GM23338 (cell line): Measurements from ENCODE around the gene SBF2. TPM values are rescaled to one million over a fixed set of nuclear protein-coding genes. Genes with fewer than 3 reads are reported as not detected.
"Not testable (repeated sequence)": the region's sequence is repeated elsewhere in the genome, so short reads cannot be mapped to it uniquely, and the experiment has no call there.

Source experiments
- ATAC-seq: fragments of 200-7000 bp; cut with Tn5 transposase; 3 replicates; pipeline ENCODE4 v1.9.1; 2020
- DNase-seq: peaks from one replicate; pipeline ENCODE4 v3.0.0-alpha.2; 2015; ENCODE audit warnings: low spot score
- H2AFZ ChIP-seq: fragments of 200-600 bp; sonication (generic); 2 replicates; pipeline ENCODE4 v1.8.0; 2016; ENCODE audit warnings: antibody characterized with exemption, mild to moderate bottlenecking, moderate library complexity
- H3F3A ChIP-seq: fragments of 200-600 bp; sonication (generic); replicated peaks from 2 replicates; pipeline ENCODE4 v1.8.0; 2017; ENCODE audit warnings: antibody characterized with exemption, mixed run types, low read depth
- H3K27ac ChIP-seq: fragments of 200-600 bp; sonication (generic); 2 replicates; pipeline ENCODE4 v1.6.1; 2016; ENCODE audit warnings: low read depth
- H3K27me3 ChIP-seq: fragments of 200-600 bp; sonication (generic); 2 replicates; pipeline ENCODE4 v1.8.0; 2016; ENCODE audit warnings: mild to moderate bottlenecking, mixed run types, moderate library complexity; ENCODE audit not compliant: insufficient read depth
- H3K36me3 ChIP-seq: fragments of 200-600 bp; sonication (generic); 2 replicates; pipeline ENCODE4 v1.8.0; 2016; ENCODE audit warnings: mild to moderate bottlenecking; ENCODE audit not compliant: insufficient read depth
- H3K4me1 ChIP-seq: fragments of 200-600 bp; sonication (generic); 2 replicates; pipeline ENCODE4 v1.8.0; 2016; ENCODE audit warnings: mild to moderate bottlenecking, moderate library complexity; ENCODE audit not compliant: insufficient read depth
- H3K4me2 ChIP-seq: fragments of 200-600 bp; sonication (generic); 2 replicates; pipeline ENCODE4 v1.7.1; 2017; ENCODE audit warnings: mixed run types
- H3K4me3 ChIP-seq: fragments of 200-600 bp; sonication (generic); 2 replicates; pipeline ENCODE4 v1.6.1; 2016; ENCODE audit warnings: mixed run types
- H3K79me2 ChIP-seq: fragments of 200-600 bp; sonication (generic); replicated peaks from 2 replicates; pipeline ENCODE4 v1.8.0; 2017; ENCODE audit warnings: mild to moderate bottlenecking; ENCODE audit not compliant: insufficient read depth
- H3K9me2 ChIP-seq: fragments of 200-600 bp; sonication (generic); 2 replicates; pipeline ENCODE4 v1.8.0; 2017; ENCODE audit not compliant: insufficient read depth
- H4K20me1 ChIP-seq: fragments of 200-600 bp; sonication (generic); replicated peaks from 2 replicates; pipeline ENCODE4 v1.8.0; 2017; ENCODE audit warnings: mild to moderate bottlenecking; ENCODE audit not compliant: insufficient read depth
- H3K27ac Mint-ChIP-seq: 2 replicates; pipeline ENCODE4 v1.8.0; 2020; ENCODE audit warnings: inconsistent platforms, mild to moderate bottlenecking, moderate library complexity, mixed read lengths
- H3K27me3 Mint-ChIP-seq: 3 replicates; pipeline ENCODE4 v1.8.0; 2022; ENCODE audit warnings: low read depth, mild to moderate bottlenecking, moderate library complexity, mixed read lengths, inconsistent platforms; ENCODE audit not compliant: insufficient read depth, poor library complexity
- H3K36me3 Mint-ChIP-seq: 3 replicates; pipeline ENCODE4 v1.8.0; 2021; ENCODE audit warnings: low read depth, mild to moderate bottlenecking, inconsistent platforms, moderate library complexity, mixed read lengths
- H3K4me1 Mint-ChIP-seq: 3 replicates; pipeline ENCODE4 v1.8.0; 2020; ENCODE audit warnings: mild to moderate bottlenecking, inconsistent platforms, mixed read lengths
- H3K4me3 Mint-ChIP-seq: 3 replicates; pipeline ENCODE4 v1.8.0; 2021; ENCODE audit warnings: moderate library complexity, mild to moderate bottlenecking, inconsistent platforms, mixed read lengths
- H3K9me3 Mint-ChIP-seq: 3 replicates; pipeline ENCODE4 v1.8.0; 2020; ENCODE audit warnings: moderate library complexity, mild to moderate bottlenecking, inconsistent platforms, mixed read lengths
- CTCF ChIP-seq, 2 experiments: fragments of 200-600 bp in 1 of 2; sonication (generic) in 1 of 2; conservative IDR thresholded peaks; 2 replicates each; pipeline versions ENCODE4 v1.5.1 to v1.6.1; 2016 to 2017; ENCODE audit warnings: antibody characterized with exemption in 2 of 2, low read depth in 2 of 2, mild to moderate bottlenecking in 2 of 2, moderate library complexity in 1 of 2
- ETS1 ChIP-seq: IDR thresholded peaks from 2 replicates; pipeline ENCODE4 v1.6.1; 2016; ENCODE audit warnings: antibody characterized with exemption
- EZH2phosphoT487 ChIP-seq: fragments of 200-600 bp; sonication (generic); IDR thresholded peaks from one replicate; pipeline ENCODE4 v1.8.1; 2018; ENCODE audit warnings: antibody characterized with exemption; ENCODE audit not compliant: unreplicated experiment
- JUNB ChIP-seq: IDR thresholded peaks from one replicate; pipeline ENCODE4 v1.6.1; 2016; ENCODE audit warnings: antibody characterized with exemption; ENCODE audit not compliant: unreplicated experiment
- NANOG ChIP-seq: IDR thresholded peaks from 2 replicates; pipeline ENCODE4 v1.6.1; 2016; ENCODE audit warnings: antibody characterized with exemption, borderline replicate concordance
- POLR2AphosphoS5 ChIP-seq: IDR thresholded peaks from 2 replicates; pipeline ENCODE4 v1.6.1; 2016; ENCODE audit warnings: antibody characterized with exemption, low read depth
- REST ChIP-seq: IDR thresholded peaks from one replicate; pipeline ENCODE4 v1.6.1; 2018; ENCODE audit warnings: antibody characterized with exemption; ENCODE audit not compliant: unreplicated experiment
- STAT1 ChIP-seq: IDR thresholded peaks from one replicate; pipeline ENCODE4 v1.6.1; 2016; ENCODE audit warnings: antibody characterized with exemption; ENCODE audit not compliant: unreplicated experiment
- ZNF114 ChIP-seq: fragments of 250-450 bp; sonication (Bioruptor Pico); IDR thresholded peaks from 2 replicates; pipeline ENCODE4 v1.5.0; 2020; ENCODE audit warnings: mild to moderate bottlenecking, moderate library complexity
- polyA plus RNA-seq: library from polyadenylated mRNA; unstranded; fragments of >200 nt; fragmentation: Nextera tagmentation; extraction: Ambion mirVana; gene quantifications from 2 replicates; pipeline ENCODE4 v1.2.1, GENCODE V29; 2016
- total RNA-seq: library from RNA; depleted of rRNA; stranded (reverse); fragments of >200 nt; shearing (Covaris generic); gene quantifications from 2 replicates; pipeline ENCODE4 v1.2.3, GENCODE V29; 2014

The SBF2 gene
- total and polyA plus RNA-seq, 2 experiments from 2014 or later: 25.6 to 53.5 TPM

GRCh38 chr11:10038521-10039302 lies 255.3 kb downstream of the SBF2 start:
- no peak for DNase-seq
- H3K9me3 Mint-ChIP-seq: peaks cover 14% of the 10 kb centered on the region
- 0 out of 2 replicates have a peak, but pooled peaks cover under 1% of the 10 kb centered on the region for H3K36me3 ChIP-seq
- peaks cover 3% of the 10 kb centered on the region; the same call in 1 of the 3 replicates for H3K4me1 Mint-ChIP-seq
- TF ChIP-seq ETS1: no peak
- no peak for TF ChIP-seq JUNB
- no peak for TF ChIP-seq NANOG
- no peak for TF ChIP-seq CTCF (conservative IDR thresholded peaks at IDR 0.05; ENCODE audit: low read depth in 2 of 2)
- no peak for TF ChIP-seq STAT1
- H3K27me3 ChIP-seq: no peaks in the 10 kb centered on the region
- H3K4me3 ChIP-seq: no peak overlapping the region
- H3K27me3 Mint-ChIP-seq: no peaks in the 10 kb centered on the region
- H3K79me2 ChIP-seq: no peaks in the 10 kb centered on the region
- no peaks in the 10 kb centered on the region for H3K9me2 ChIP-seq
- ATAC-seq: no peak
- no peak overlapping the region for H3K4me3 Mint-ChIP-seq
- H3K4me1 ChIP-seq: no peaks in the 10 kb centered on the region
- no peak overlapping the region for H2AFZ ChIP-seq
- H3K27ac ChIP-seq: no peak overlapping the region
- H3F3A ChIP-seq: no peaks in the 10 kb centered on the region
- no peak overlapping the region for H3K27ac Mint-ChIP-seq
- peaks cover 21% of the 10 kb centered on the region for H3K36me3 Mint-ChIP-seq
- H3K4me2 ChIP-seq: no peak overlapping the region
- H4K20me1 ChIP-seq: no peaks in the 10 kb centered on the region

- not testable (repeated sequence) for H4K20me1 ChIP-seq, H3K4me3 ChIP-seq, H3K27me3 ChIP-seq, H3F3A ChIP-seq, H3K27ac ChIP-seq, H3K27me3 Mint-ChIP-seq, H2AFZ ChIP-seq, ATAC-seq, H3K79me2 ChIP-seq, DNase-seq, H3K9me3 Mint-ChIP-seq, H3K9me2 ChIP-seq, H3K4me3 Mint-ChIP-seq, H3K36me3 Mint-ChIP-seq, H3K27ac Mint-ChIP-seq, H3K4me1 ChIP-seq, H3K4me1 Mint-ChIP-seq, H3K4me2 ChIP-seq, H3K36me3 ChIP-seq
These were observed 258.1 kb downstream of the SBF2 start for GRCh38 chr11:10035932-10036331.

- ATAC-seq (no peak), DNase-seq (no peak)
- H3K79me2 ChIP-seq: no peaks in the 10 kb centered on the region
- no peaks in the 10 kb centered on the region for H3K36me3 ChIP-seq
- no peak overlapping the region for H3K4me3 ChIP-seq
- peaks cover 6% of the 10 kb centered on the region; the same call in 2 of the 3 replicates for H3K36me3 Mint-ChIP-seq
- 0 out of 2 replicates have a peak, but pooled peaks cover 3% of the 10 kb centered on the region for H4K20me1 ChIP-seq
- H3K4me1 ChIP-seq: peaks cover 13% of the 10 kb centered on the region; the same call in 1 of the 2 replicates
- H3K27ac ChIP-seq: no peak overlapping the region
- H3K27ac Mint-ChIP-seq: no peak overlapping the region
- no peak overlapping the region for H3K4me2 ChIP-seq
- H3K9me2 ChIP-seq: no peaks in the 10 kb centered on the region
- H3K27me3 Mint-ChIP-seq: no peaks in the 10 kb centered on the region
- no peaks in the 10 kb centered on the region for H3F3A ChIP-seq
- H3K27me3 ChIP-seq: no peaks in the 10 kb centered on the region
- peaks cover 7% of the 10 kb centered on the region; the same call in 2 of the 3 replicates for H3K4me1 Mint-ChIP-seq
- no peak overlapping the region for H3K4me3 Mint-ChIP-seq
- H3K9me3 Mint-ChIP-seq: peaks cover 8% of the 10 kb centered on the region; the same call in 2 of the 3 replicates
- no peak overlapping the region for H2AFZ ChIP-seq
- TF ChIP-seq EZH2phosphoT487: no peak
- TF ChIP-seq REST: no peak
- TF ChIP-seq ZNF114 (CRISPR knock-in tag): no peak
- no peak for TF ChIP-seq POLR2AphosphoS5
These were observed 261.1 kb downstream of the SBF2 start for GRCh38 chr11:10032935-10033334.
